ENCODE measurements around the gene CDC20. TPM values are rescaled to one million over a fixed set of nuclear protein-coding genes. Genes with fewer than 3 reads are reported as not detected.
A peak's percentile ranks its signal among the peaks of the same experiment; 100 is the strongest.

CDC20 gene
- polyA plus RNA-seq, 4 donors: 3.8 to 62.2 (median 14.0) TPM

DNA sequence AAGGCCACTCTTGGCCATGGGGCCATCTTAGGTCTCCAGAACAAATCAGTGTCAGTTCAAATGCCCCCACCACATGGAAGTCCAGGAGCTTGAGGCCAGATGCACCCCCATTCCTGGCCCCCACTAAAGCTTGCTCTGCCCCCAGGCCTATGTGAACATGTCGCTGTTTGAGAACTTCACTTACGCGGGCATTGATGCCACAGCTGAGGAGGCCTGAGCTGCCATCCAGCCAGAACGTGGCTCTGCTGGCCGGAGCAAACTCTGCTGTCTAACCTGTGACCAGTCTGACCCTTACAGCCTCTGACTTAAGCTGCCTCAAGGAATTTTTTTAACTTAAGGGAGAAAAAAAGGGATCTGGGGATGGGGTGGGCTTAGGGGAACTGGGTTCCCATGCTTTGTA lies 36.3 kb upstream of the CDC20 start:
- 88 to 97% (median 92%) methylated on average over 5 of the region's 5 CpGs for WGBS, 3 donors
- Histone ChIP-seq H3K27me3 (ENCODE audit: control insufficient read depth in 3 of 3, insufficient read depth in 3 of 3, low read length in 3 of 3) (no peaks in the 10 kb centered on the region), H3K9me3 (ENCODE audit: control insufficient read depth in 2 of 2, insufficient read depth in 1 of 2, low read depth in 1 of 2, low read length in 1 of 2) (no peaks in the 10 kb centered on the region), H3K4me1 (ENCODE audit: control insufficient read depth in 3 of 3, insufficient read depth in 2 of 3, low read depth in 1 of 3, low read length in 2 of 3) (no peaks in the 10 kb centered on the region), H3K36me3 (ENCODE audit: control insufficient read depth in 3 of 3, insufficient read depth in 2 of 3, low read depth in 1 of 3, low read length in 3 of 3) (peaks cover 0 to 3% (median 0%) of the 10 kb centered on the region in 3 donors), H3K27ac (ENCODE audit: low read depth in 1 of 3, low read length in 2 of 3) (no peak overlapping the region), H3K4me3 (ENCODE audit: low read depth in 1 of 3, low read length in 3 of 3) (no peak overlapping the region)
- DNase-seq: no peak
- no peak for FAIRE-seq

DNA sequence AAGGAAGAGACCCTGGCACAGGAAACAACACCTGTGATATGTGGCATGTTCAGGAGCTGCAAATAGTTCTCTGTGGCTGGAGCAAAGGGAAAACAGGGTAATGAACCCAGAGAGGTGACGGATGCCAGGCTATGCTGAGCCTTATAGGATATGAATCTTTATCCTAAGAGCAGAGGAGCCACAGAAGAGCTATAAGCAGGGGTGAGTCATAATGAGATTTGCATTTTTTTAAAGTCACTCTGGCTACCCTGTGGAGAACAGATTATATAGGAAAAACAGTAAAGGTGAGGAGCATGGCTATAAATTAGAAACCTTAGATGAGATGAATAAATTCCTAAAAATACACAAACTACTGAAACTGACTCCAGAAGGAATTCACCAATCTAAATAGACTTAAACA lies 34.0 kb upstream of the CDC20 start:
- Histone ChIP-seq H3K9me3 (ENCODE audit: control insufficient read depth in 2 of 2, insufficient read depth in 1 of 2, low read depth in 1 of 2, low read length in 1 of 2) (peaks cover 0 to 4% of the 10 kb centered on the region in 2 donors), H3K27ac (ENCODE audit: low read depth in 1 of 3, low read length in 2 of 3) (no peak overlapping the region), H3K27me3 (ENCODE audit: control insufficient read depth in 3 of 3, insufficient read depth in 3 of 3, low read length in 3 of 3) (no peaks in the 10 kb centered on the region), H3K4me3 (ENCODE audit: low read depth in 1 of 3, low read length in 3 of 3) (no peak overlapping the region), H3K36me3 (ENCODE audit: control insufficient read depth in 3 of 3, insufficient read depth in 2 of 3, low read depth in 1 of 3, low read length in 3 of 3) (peaks cover 0 to 3% (median 0%) of the 10 kb centered on the region in 3 donors), H3K4me1 (ENCODE audit: control insufficient read depth in 3 of 3, insufficient read depth in 2 of 3, low read depth in 1 of 3, low read length in 2 of 3) (no peaks in the 10 kb centered on the region)
- FAIRE-seq (no peak), DNase-seq (no peak)
- WGBS, 3 donors: 90 to 96% (median 94%) methylated on average over 1 of the region's 1 CpG

GRCh38 chr1:43325381-43325780 lies 33.4 kb upstream of the CDC20 start:
- no peak for DNase-seq
- no peaks in the 10 kb centered on the region for H3K27me3 ChIP-seq (ENCODE audit: control insufficient read depth in 3 of 3, insufficient read depth in 3 of 3, low read length in 3 of 3)
- H3K9me3 ChIP-seq (ENCODE audit: control insufficient read depth in 2 of 2, insufficient read depth in 1 of 2, low read depth in 1 of 2, low read length in 1 of 2): peaks cover 0 to 4% of the 10 kb centered on the region in 2 donors
- H3K4me1 ChIP-seq (ENCODE audit: control insufficient read depth in 3 of 3, insufficient read depth in 2 of 3, low read depth in 1 of 3, low read length in 2 of 3): peaks cover 0 to 3% (median 0%) of the 10 kb centered on the region in 3 donors
- H3K36me3 ChIP-seq (ENCODE audit: control insufficient read depth in 3 of 3, insufficient read depth in 2 of 3, low read depth in 1 of 3, low read length in 3 of 3): peaks cover 0 to 3% (median 0%) of the 10 kb centered on the region in 3 donors
- FAIRE-seq: no peak
- no peak overlapping the region for H3K27ac ChIP-seq (ENCODE audit: low read depth in 1 of 3, low read length in 2 of 3)
- H3K4me3 ChIP-seq (ENCODE audit: low read depth in 1 of 3, low read length in 3 of 3): no peak overlapping the region

- Histone ChIP-seq H3K36me3 (ENCODE audit: control insufficient read depth in 3 of 3, insufficient read depth in 2 of 3, low read depth in 1 of 3, low read length in 3 of 3) (no peaks in the 10 kb centered on the region), H3K4me3 (ENCODE audit: low read depth in 1 of 3, low read length in 3 of 3) (no peak overlapping the region), H3K27ac (ENCODE audit: low read depth in 1 of 3, low read length in 2 of 3) (no peak overlapping the region), H3K9me3 (ENCODE audit: control insufficient read depth in 2 of 2, insufficient read depth in 1 of 2, low read depth in 1 of 2, low read length in 1 of 2) (peaks cover 0 to 4% of the 10 kb centered on the region in 2 donors), H3K4me1 (ENCODE audit: control insufficient read depth in 3 of 3, insufficient read depth in 2 of 3, low read depth in 1 of 3, low read length in 2 of 3) (peaks cover 0 to 4% (median 0%) of the 10 kb centered on the region in 3 donors), H3K27me3 (ENCODE audit: control insufficient read depth in 3 of 3, insufficient read depth in 3 of 3, low read length in 3 of 3) (no peaks in the 10 kb centered on the region)
- 97 to 100% (median 98%) methylated on average over 1 of the region's 1 CpG for WGBS, 3 donors
- DNase-seq: no peak
- no peak for FAIRE-seq
Observed at GRCh38 chr1:43327549-43328292, 31.1 kb upstream of the CDC20 start.

DNA sequence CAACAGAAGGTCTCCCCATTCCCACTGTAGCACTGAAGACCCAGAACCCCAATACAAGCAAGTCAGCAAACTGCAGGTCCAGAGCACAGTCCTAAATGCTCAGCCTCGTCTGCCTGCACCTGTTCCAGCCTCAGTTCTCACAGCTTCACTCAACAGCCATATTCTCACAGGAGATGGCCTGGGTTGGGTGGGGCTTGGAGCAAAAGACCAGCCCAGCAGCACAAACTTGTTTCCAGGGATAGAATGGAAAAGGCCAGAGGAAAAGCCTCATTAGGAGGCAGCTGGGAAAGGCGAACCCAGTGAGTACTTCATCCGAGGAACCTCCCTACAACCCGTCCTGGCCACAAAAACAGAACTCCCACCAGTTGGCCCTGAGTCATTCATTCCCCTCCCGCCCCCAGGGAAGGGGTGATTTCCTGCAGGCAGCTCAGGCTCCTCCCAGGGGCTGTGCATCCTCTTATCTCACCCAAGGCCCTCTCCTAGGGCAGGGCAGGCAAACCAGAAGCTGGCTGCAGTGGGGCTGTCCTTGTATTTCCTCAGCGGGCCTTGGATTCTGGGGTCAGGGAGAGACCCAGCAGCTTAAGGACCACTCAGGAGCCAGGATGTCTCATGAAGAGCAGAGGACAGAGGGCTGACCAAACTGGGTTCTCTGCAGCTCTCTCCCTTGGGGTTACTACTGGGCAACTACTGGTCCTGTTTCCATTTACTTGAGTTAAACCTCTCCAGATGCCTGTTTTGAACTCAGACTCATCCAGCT lies 28.6 kb upstream of the CDC20 start:
- Histone ChIP-seq H3K27me3 (ENCODE audit: control insufficient read depth in 3 of 3, insufficient read depth in 3 of 3, low read length in 3 of 3) (no peaks in the 10 kb centered on the region), H3K4me3 (ENCODE audit: low read depth in 1 of 3, low read length in 3 of 3) (no peak overlapping the region), H3K4me1 (ENCODE audit: control insufficient read depth in 3 of 3, insufficient read depth in 2 of 3, low read depth in 1 of 3, low read length in 2 of 3) (peaks cover 0 to 4% (median 0%) of the 10 kb centered on the region in 3 donors), H3K27ac (ENCODE audit: low read depth in 1 of 3, low read length in 2 of 3) (no peak overlapping the region), H3K9me3 (ENCODE audit: control insufficient read depth in 2 of 2, insufficient read depth in 1 of 2, low read depth in 1 of 2, low read length in 1 of 2) (peaks cover 0 to 4% of the 10 kb centered on the region in 2 donors), H3K36me3 (ENCODE audit: control insufficient read depth in 3 of 3, insufficient read depth in 2 of 3, low read depth in 1 of 3, low read length in 3 of 3) (no peaks in the 10 kb centered on the region)
- WGBS, 3 donors: 28 to 41% (median 34%) methylated on average over 6 of the region's 6 CpGs
- FAIRE-seq: no peak
- peak; percentile 42 to 43 for DNase-seq

- DNase-seq: no peak
- Histone ChIP-seq H3K4me3 (ENCODE audit: low read depth in 1 of 3, low read length in 3 of 3) (no peak overlapping the region), H3K4me1 (ENCODE audit: control insufficient read depth in 3 of 3, insufficient read depth in 2 of 3, low read depth in 1 of 3, low read length in 2 of 3) (peaks cover 0 to 4% (median 0%) of the 10 kb centered on the region in 3 donors), H3K36me3 (ENCODE audit: control insufficient read depth in 3 of 3, insufficient read depth in 2 of 3, low read depth in 1 of 3, low read length in 3 of 3) (no peaks in the 10 kb centered on the region), H3K9me3 (ENCODE audit: control insufficient read depth in 2 of 2, insufficient read depth in 1 of 2, low read depth in 1 of 2, low read length in 1 of 2) (peaks cover 0 to 4% of the 10 kb centered on the region in 2 donors), H3K27ac (ENCODE audit: low read depth in 1 of 3, low read length in 2 of 3) (no peak overlapping the region), H3K27me3 (ENCODE audit: control insufficient read depth in 3 of 3, insufficient read depth in 3 of 3, low read length in 3 of 3) (no peaks in the 10 kb centered on the region)
- WGBS, 3 donors: 91 to 99% (median 95%) methylated on average over 5 of the region's 5 CpGs
- FAIRE-seq: no peak
Observed at GRCh38 chr1:43331688-43332087, 27.1 kb upstream of the CDC20 start.

- H3K9me3 ChIP-seq (ENCODE audit: control insufficient read depth in 2 of 2, insufficient read depth in 1 of 2, low read depth in 1 of 2, low read length in 1 of 2): no peaks in the 10 kb centered on the region
- DNase-seq: no peak
- peaks cover 0 to 4% (median 0%) of the 10 kb centered on the region in 3 donors for H3K4me1 ChIP-seq (ENCODE audit: control insufficient read depth in 3 of 3, insufficient read depth in 2 of 3, low read depth in 1 of 3, low read length in 2 of 3)
- H3K27me3 ChIP-seq (ENCODE audit: control insufficient read depth in 3 of 3, insufficient read depth in 3 of 3, low read length in 3 of 3): no peaks in the 10 kb centered on the region
- H3K27ac ChIP-seq (ENCODE audit: low read depth in 1 of 3, low read length in 2 of 3): no peak overlapping the region
- WGBS, 3 donors: 74 to 82% (median 75%) methylated on average over 7 of the region's 7 CpGs
- no peak for FAIRE-seq
- H3K36me3 ChIP-seq (ENCODE audit: control insufficient read depth in 3 of 3, insufficient read depth in 2 of 3, low read depth in 1 of 3, low read length in 3 of 3): no peaks in the 10 kb centered on the region
- no peak overlapping the region for H3K4me3 ChIP-seq (ENCODE audit: low read depth in 1 of 3, low read length in 3 of 3)
Observed at GRCh38 chr1:43334453-43335205, 24.2 kb upstream of the CDC20 start.

GRCh38 chr1:43337588-43337987 lies 21.2 kb upstream of the CDC20 start, which contains the start of gene MPL:
TSS of gene MPL (plus strand) at chr1:43337818. CDS start at chr1:43337849, 31 bp downstream.
- Histone ChIP-seq H3K27me3 (ENCODE audit: control insufficient read depth in 3 of 3, insufficient read depth in 3 of 3, low read length in 3 of 3) (no peaks in the 10 kb centered on the region), H3K4me3 (ENCODE audit: low read depth in 1 of 3, low read length in 3 of 3) (no peak within 1 kb of the TSS), H3K27ac (ENCODE audit: low read depth in 1 of 3, low read length in 2 of 3) (no peak within 1 kb of the TSS), H3K4me1 (ENCODE audit: control insufficient read depth in 3 of 3, insufficient read depth in 2 of 3, low read depth in 1 of 3, low read length in 2 of 3) (peaks cover 0 to 9% (median 0%) of the 10 kb centered on the region in 3 donors), H3K9me3 (ENCODE audit: control insufficient read depth in 2 of 2, insufficient read depth in 1 of 2, low read depth in 1 of 2, low read length in 1 of 2) (no peaks in the 10 kb centered on the region), H3K36me3 (ENCODE audit: control insufficient read depth in 3 of 3, insufficient read depth in 2 of 3, low read depth in 1 of 3, low read length in 3 of 3) (no peaks in the 10 kb centered on the region)
- FAIRE-seq (no peak), DNase-seq (no peak)
- 69 to 93% (median 88%) methylated on average over 3 of the region's 3 CpGs for WGBS, 3 donors

All from small intestine (tissue), 7 donors.